Measurements from ENCODE around the gene LRP1B.

LRP1B gene

DNA sequence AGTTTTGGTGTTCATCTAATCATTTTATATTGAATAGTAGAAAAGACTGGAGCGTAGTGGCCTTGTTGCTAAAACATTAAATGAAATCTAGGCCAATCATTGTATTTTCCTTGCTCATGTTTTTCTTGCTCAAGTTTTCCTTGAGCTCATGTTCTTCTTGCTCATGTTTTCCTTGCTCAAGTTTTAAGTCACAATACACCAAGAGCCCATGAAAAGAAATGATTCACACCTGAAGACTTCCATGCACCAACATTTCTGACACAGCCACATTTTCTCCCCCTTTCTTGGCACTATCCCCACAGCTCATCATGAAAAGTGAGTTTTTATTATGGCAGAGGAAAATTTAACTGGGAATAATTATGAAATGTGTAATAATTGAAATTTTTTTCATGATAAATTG, 92.0 kb downstream of the LRP1B start:
- no peak overlapping the region for H3K4me3 ChIP-seq (ENCODE audit: low read depth in 1 of 2, low read length in 2 of 2)
- no peak overlapping the region for H3K27ac ChIP-seq (ENCODE audit: low read length)
- no peaks in the 10 kb centered on the region for H3K9me3 ChIP-seq (ENCODE audit: control insufficient read depth in 1 of 2, low read length in 2 of 2)
- H3K4me1 ChIP-seq (ENCODE audit: control insufficient read depth in 1 of 2, insufficient read depth in 2 of 2, low read length in 2 of 2) = no peaks in the 10 kb centered on the region
- H3K27me3 ChIP-seq (ENCODE audit: low read depth, low read length) = no peaks in the 10 kb centered on the region
- no peaks in the 10 kb centered on the region for H3K36me3 ChIP-seq (ENCODE audit: control insufficient read depth in 1 of 2, insufficient read depth in 2 of 2, low read length in 2 of 2)

- no peak overlapping the region for H3K27ac ChIP-seq (ENCODE audit: low read length)
- H3K36me3 ChIP-seq (ENCODE audit: control insufficient read depth in 1 of 2, insufficient read depth in 2 of 2, low read length in 2 of 2) = no peaks in the 10 kb centered on the region
- H3K4me1 ChIP-seq (ENCODE audit: control insufficient read depth in 1 of 2, insufficient read depth in 2 of 2, low read length in 2 of 2) = no peaks in the 10 kb centered on the region
- H3K4me3 ChIP-seq (ENCODE audit: low read depth in 1 of 2, low read length in 2 of 2) = no peak overlapping the region
- H3K27me3 ChIP-seq (ENCODE audit: low read depth, low read length) = no peaks in the 10 kb centered on the region
- H3K9me3 ChIP-seq (ENCODE audit: control insufficient read depth in 1 of 2, low read length in 2 of 2) = no peaks in the 10 kb centered on the region
Measured at GRCh38 chr2:142037744-142038143, 93.1 kb downstream of the LRP1B start.

DNA sequence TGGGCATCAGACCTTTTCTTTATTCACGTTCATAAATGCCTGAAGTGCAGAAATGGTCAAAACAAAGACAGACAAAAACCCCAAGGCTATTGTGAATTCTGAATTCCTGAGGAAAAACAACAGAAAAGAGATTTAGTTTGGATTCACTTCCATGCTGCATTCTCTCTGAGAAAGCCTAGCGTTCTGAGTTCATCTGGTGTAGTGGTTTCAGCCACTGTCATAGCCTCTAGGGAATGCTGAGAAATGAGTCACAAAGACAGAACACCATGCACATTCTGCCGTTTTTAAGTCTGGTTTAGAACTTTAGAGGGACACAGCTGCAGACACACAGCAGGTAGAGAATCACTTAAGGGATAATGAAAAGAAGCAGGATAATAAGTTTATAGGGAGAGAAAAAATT, 93.8 kb downstream of the LRP1B start:
- H3K27me3 ChIP-seq (ENCODE audit: low read depth, low read length) = no peaks in the 10 kb centered on the region
- no peak overlapping the region for H3K4me3 ChIP-seq (ENCODE audit: low read depth in 1 of 2, low read length in 2 of 2)
- H3K36me3 ChIP-seq (ENCODE audit: control insufficient read depth in 1 of 2, insufficient read depth in 2 of 2, low read length in 2 of 2) = no peaks in the 10 kb centered on the region
- H3K9me3 ChIP-seq (ENCODE audit: control insufficient read depth in 1 of 2, low read length in 2 of 2) = no peaks in the 10 kb centered on the region
- no peak overlapping the region for H3K27ac ChIP-seq (ENCODE audit: low read length)
- H3K4me1 ChIP-seq (ENCODE audit: control insufficient read depth in 1 of 2, insufficient read depth in 2 of 2, low read length in 2 of 2) = no peaks in the 10 kb centered on the region

- Histone ChIP-seq H3K36me3 (ENCODE audit: control insufficient read depth in 1 of 2, insufficient read depth in 2 of 2, low read length in 2 of 2) (no peaks in the 10 kb centered on the region), H3K27me3 (ENCODE audit: low read depth, low read length) (no peaks in the 10 kb centered on the region), H3K9me3 (ENCODE audit: control insufficient read depth in 1 of 2, low read length in 2 of 2) (no peaks in the 10 kb centered on the region)
Measured at GRCh38 chr2:142033393-142033792, 97.4 kb downstream of the LRP1B start.

DNA sequence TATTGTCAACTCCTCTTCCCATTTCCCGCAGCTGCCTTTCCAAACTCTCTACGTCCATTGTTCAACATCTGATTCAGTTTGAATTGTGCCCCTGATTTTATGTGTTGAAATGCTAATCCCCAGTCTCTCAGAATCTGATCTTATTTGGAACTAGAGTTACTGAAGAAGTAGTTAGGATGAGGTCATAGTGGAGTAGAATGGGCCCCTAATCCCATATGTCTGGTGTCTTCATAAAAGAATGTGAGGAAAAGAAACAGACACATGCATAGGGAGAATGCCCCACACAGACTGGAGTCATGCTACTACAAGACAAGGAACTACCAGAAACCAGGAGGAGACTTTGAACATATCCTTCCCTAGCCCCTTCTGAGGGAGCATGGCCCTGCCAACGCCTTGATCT, 99.2 kb downstream of the LRP1B start:
- no peak overlapping the region for H3K27ac ChIP-seq (ENCODE audit: low read length)
- no peaks in the 10 kb centered on the region for H3K4me1 ChIP-seq (ENCODE audit: control insufficient read depth in 1 of 2, insufficient read depth in 2 of 2, low read length in 2 of 2)
- no peaks in the 10 kb centered on the region for H3K27me3 ChIP-seq (ENCODE audit: low read depth, low read length)

More at GRCh38 chr2:142033393-142033792, 97.4 kb downstream of the LRP1B start:
- Histone ChIP-seq H3K4me3 (ENCODE audit: low read depth in 1 of 2, low read length in 2 of 2) (no peak overlapping the region), H3K27ac (ENCODE audit: low read length) (no peak overlapping the region), H3K4me1 (ENCODE audit: control insufficient read depth in 1 of 2, insufficient read depth in 2 of 2, low read length in 2 of 2) (no peaks in the 10 kb centered on the region)

GRCh38 chr2:142030735-142031134, 100.1 kb downstream of the LRP1B start:
- Histone ChIP-seq H3K27ac (ENCODE audit: low read length) (no peak overlapping the region), H3K4me1 (ENCODE audit: control insufficient read depth in 1 of 2, insufficient read depth in 2 of 2, low read length in 2 of 2) (no peaks in the 10 kb centered on the region), H3K9me3 (ENCODE audit: control insufficient read depth in 1 of 2, low read length in 2 of 2) (no peaks in the 10 kb centered on the region), H3K27me3 (ENCODE audit: low read depth, low read length) (no peaks in the 10 kb centered on the region), H3K4me3 (ENCODE audit: low read depth in 1 of 2, low read length in 2 of 2) (no peak overlapping the region), H3K36me3 (ENCODE audit: control insufficient read depth in 1 of 2, insufficient read depth in 2 of 2, low read length in 2 of 2) (no peaks in the 10 kb centered on the region)

More for the DNA sequence above, 99.2 kb downstream of the LRP1B start:
- Histone ChIP-seq H3K9me3 (ENCODE audit: control insufficient read depth in 1 of 2, low read length in 2 of 2) (no peaks in the 10 kb centered on the region), H3K4me3 (ENCODE audit: low read depth in 1 of 2, low read length in 2 of 2) (no peak overlapping the region), H3K36me3 (ENCODE audit: control insufficient read depth in 1 of 2, insufficient read depth in 2 of 2, low read length in 2 of 2) (no peaks in the 10 kb centered on the region)

DNA sequence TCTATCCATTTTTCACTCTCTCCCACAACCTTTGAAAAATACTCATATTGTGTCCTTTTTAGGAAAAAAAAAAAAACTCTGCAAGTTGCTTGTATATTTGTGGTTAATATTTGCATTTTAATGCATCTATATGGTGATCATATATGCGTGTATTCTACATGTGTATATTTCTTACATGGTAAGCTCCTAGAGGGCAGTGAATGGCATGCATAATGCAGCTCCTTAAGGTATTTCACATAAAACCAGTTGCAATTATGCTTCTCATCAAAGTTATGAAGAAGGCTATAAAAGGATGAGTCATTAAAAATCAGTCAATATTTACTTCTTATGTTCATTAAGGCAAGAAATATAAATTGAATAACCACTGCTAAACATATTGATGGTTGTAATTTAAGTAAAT, 100.8 kb downstream of the LRP1B start:
- no peak overlapping the region for H3K4me3 ChIP-seq (ENCODE audit: low read depth in 1 of 2, low read length in 2 of 2)
- no peaks in the 10 kb centered on the region for H3K36me3 ChIP-seq (ENCODE audit: control insufficient read depth in 1 of 2, insufficient read depth in 2 of 2, low read length in 2 of 2)
- H3K4me1 ChIP-seq (ENCODE audit: control insufficient read depth in 1 of 2, insufficient read depth in 2 of 2, low read length in 2 of 2) = no peaks in the 10 kb centered on the region
- H3K27ac ChIP-seq (ENCODE audit: low read length) = no peak overlapping the region
- H3K27me3 ChIP-seq (ENCODE audit: low read depth, low read length) = no peaks in the 10 kb centered on the region
- no peaks in the 10 kb centered on the region for H3K9me3 ChIP-seq (ENCODE audit: control insufficient read depth in 1 of 2, low read length in 2 of 2)

- no peaks in the 10 kb centered on the region for H3K4me1 ChIP-seq (ENCODE audit: control insufficient read depth in 1 of 2, insufficient read depth in 2 of 2, low read length in 2 of 2)
- H3K27me3 ChIP-seq (ENCODE audit: low read depth, low read length) = no peaks in the 10 kb centered on the region
- no peaks in the 10 kb centered on the region for H3K36me3 ChIP-seq (ENCODE audit: control insufficient read depth in 1 of 2, insufficient read depth in 2 of 2, low read length in 2 of 2)
- H3K4me3 ChIP-seq (ENCODE audit: low read depth in 1 of 2, low read length in 2 of 2) = no peak overlapping the region
- no peaks in the 10 kb centered on the region for H3K9me3 ChIP-seq (ENCODE audit: control insufficient read depth in 1 of 2, low read length in 2 of 2)
- no peak overlapping the region for H3K27ac ChIP-seq (ENCODE audit: low read length)
Measured at GRCh38 chr2:142025394-142025793, 105.4 kb downstream of the LRP1B start.

GRCh38 chr2:142020368-142020767, 110.4 kb downstream of the LRP1B start:
- Histone ChIP-seq H3K4me1 (ENCODE audit: control insufficient read depth in 1 of 2, insufficient read depth in 2 of 2, low read length in 2 of 2) (no peaks in the 10 kb centered on the region), H3K4me3 (ENCODE audit: low read depth in 1 of 2, low read length in 2 of 2) (no peak overlapping the region), H3K9me3 (ENCODE audit: control insufficient read depth in 1 of 2, low read length in 2 of 2) (no peaks in the 10 kb centered on the region), H3K36me3 (ENCODE audit: control insufficient read depth in 1 of 2, insufficient read depth in 2 of 2, low read length in 2 of 2) (no peaks in the 10 kb centered on the region), H3K27me3 (ENCODE audit: low read depth, low read length) (no peaks in the 10 kb centered on the region), H3K27ac (ENCODE audit: low read length) (no peak overlapping the region)

GRCh38 chr2:142014536-142014935, 116.3 kb downstream of the LRP1B start:
- Histone ChIP-seq H3K9me3 (ENCODE audit: control insufficient read depth in 1 of 2, low read length in 2 of 2) (no peaks in the 10 kb centered on the region), H3K36me3 (ENCODE audit: control insufficient read depth in 1 of 2, insufficient read depth in 2 of 2, low read length in 2 of 2) (no peaks in the 10 kb centered on the region), H3K4me3 (ENCODE audit: low read depth in 1 of 2, low read length in 2 of 2) (no peak overlapping the region), H3K4me1 (ENCODE audit: control insufficient read depth in 1 of 2, insufficient read depth in 2 of 2, low read length in 2 of 2) (no peaks in the 10 kb centered on the region), H3K27me3 (ENCODE audit: low read depth, low read length) (no peaks in the 10 kb centered on the region), H3K27ac (ENCODE audit: low read length) (no peak overlapping the region)

- Histone ChIP-seq H3K4me1 (ENCODE audit: control insufficient read depth in 1 of 2, insufficient read depth in 2 of 2, low read length in 2 of 2) (no peaks in the 10 kb centered on the region), H3K36me3 (ENCODE audit: control insufficient read depth in 1 of 2, insufficient read depth in 2 of 2, low read length in 2 of 2) (no peaks in the 10 kb centered on the region), H3K27me3 (ENCODE audit: low read depth, low read length) (no peaks in the 10 kb centered on the region), H3K27ac (ENCODE audit: low read length) (no peak overlapping the region), H3K9me3 (ENCODE audit: control insufficient read depth in 1 of 2, low read length in 2 of 2) (no peaks in the 10 kb centered on the region), H3K4me3 (ENCODE audit: low read depth in 1 of 2, low read length in 2 of 2) (no peak overlapping the region)
Measured at GRCh38 chr2:142012797-142013196, 118.0 kb downstream of the LRP1B start.

DNA sequence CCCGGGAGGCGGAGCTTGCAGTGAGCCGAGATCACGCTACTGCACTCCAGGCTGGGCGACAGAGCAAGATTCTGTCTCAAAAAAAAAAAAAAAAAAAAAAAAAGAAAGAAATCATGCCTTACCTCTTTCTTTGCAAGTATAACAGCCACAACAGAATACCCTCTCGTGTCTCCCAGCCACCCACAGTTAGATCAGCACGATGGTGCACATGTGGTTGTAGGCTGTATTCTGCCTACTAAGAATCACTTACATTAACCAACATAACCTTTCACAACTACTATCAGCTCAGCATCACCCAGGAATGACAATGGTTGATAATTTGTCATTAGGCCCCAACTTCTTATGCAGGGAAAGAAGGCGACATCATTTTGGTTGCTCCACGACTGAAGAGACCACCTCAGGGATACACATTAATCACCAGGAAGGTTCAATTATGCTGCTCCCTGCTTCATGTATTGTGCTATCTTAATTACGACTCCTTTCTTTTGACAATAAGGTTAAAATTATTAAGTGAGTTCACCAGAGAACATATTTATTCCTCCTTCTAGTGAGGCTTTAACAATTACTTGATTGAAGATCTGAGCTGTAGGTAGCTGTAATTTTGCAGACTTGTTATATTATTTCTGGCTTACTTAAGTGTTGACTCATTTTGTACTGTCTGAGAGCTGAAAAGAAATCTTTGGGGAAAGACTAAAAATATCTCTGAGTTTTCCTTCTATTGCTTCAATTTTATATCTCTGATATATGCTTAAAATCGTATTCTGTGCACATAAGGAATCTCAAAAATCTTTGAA, 120.1 kb downstream of the LRP1B start:
- no peaks in the 10 kb centered on the region for H3K9me3 ChIP-seq (ENCODE audit: control insufficient read depth in 1 of 2, low read length in 2 of 2)
- H3K4me1 ChIP-seq (ENCODE audit: control insufficient read depth in 1 of 2, insufficient read depth in 2 of 2, low read length in 2 of 2) = no peaks in the 10 kb centered on the region
- no peaks in the 10 kb centered on the region for H3K36me3 ChIP-seq (ENCODE audit: control insufficient read depth in 1 of 2, insufficient read depth in 2 of 2, low read length in 2 of 2)
- H3K27ac ChIP-seq (ENCODE audit: low read length) = no peak overlapping the region
- no peak overlapping the region for H3K4me3 ChIP-seq (ENCODE audit: low read depth in 1 of 2, low read length in 2 of 2)
- H3K27me3 ChIP-seq (ENCODE audit: low read depth, low read length) = no peaks in the 10 kb centered on the region

All from muscle layer of duodenum (tissue), 2 donors.